T47D (cell line): ENCODE measurements around the gene RSPH1.

Experiments
- DNase-seq, 2 experiments: peaks; one replicate each; pipeline versions ENCODE4 v3.0.0 to v3.0.0-alpha.2; 2011 to 2012; ENCODE audit warnings: low read depth in 1 of 2, low spot score in 1 of 2
- JUND ChIP-seq: IDR thresholded peaks from 2 replicates; pipeline ENCODE4 v1.6.1; 2012; ENCODE audit warnings: low read depth
- in situ Hi-C: cut with HindIII; loops from 2 replicates; pipeline ENCODE4 v1.10.0; 2016; ENCODE audit warnings: low sequenced_read_pairs, low pct_unique_long_range_greater_than_20kb

The RSPH1 gene

DNA sequence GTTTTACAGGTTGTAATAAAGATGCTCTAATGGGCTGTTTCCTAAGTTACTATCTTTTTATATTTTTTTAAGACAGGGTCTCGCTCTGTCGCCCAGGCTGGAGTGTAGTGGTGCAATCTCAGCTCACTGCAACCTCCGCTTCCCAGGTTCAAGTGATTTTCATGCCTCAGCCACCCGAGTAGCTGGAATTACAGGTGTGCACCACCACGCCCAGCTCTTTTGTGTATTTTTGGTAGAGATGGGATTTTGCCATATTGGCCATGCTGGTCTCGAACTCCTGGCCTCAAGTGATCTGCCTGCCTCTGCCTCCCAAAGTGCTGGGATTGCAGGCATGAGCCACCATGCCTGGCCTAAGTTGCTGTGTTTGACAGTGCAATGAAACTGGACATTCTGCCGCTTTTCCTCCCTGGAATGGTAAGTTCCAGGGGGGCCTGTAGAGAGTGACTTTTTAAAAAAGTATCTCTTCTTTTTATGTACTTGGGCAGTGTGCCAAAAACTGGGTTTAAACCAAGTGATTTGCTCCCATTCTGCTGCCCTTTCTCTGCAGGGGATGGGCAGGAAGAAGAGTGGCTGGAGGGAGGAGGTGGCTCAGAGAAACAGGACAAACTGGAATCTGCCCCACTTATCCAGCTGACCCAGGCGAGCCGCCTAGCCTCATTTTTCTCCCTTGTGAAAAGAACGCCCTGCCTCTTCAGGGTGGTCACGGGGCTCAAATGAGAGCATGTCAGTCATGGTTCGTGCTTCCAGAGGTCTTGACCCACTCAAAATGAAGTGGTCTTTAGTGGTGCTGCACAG, 19.9 kb upstream of the RSPH1 start:
- peak; percentile 84 to 92 for DNase-seq
- no peak for TF ChIP-seq JUND
- in situ Hi-C loops = no loop called here

DNA sequence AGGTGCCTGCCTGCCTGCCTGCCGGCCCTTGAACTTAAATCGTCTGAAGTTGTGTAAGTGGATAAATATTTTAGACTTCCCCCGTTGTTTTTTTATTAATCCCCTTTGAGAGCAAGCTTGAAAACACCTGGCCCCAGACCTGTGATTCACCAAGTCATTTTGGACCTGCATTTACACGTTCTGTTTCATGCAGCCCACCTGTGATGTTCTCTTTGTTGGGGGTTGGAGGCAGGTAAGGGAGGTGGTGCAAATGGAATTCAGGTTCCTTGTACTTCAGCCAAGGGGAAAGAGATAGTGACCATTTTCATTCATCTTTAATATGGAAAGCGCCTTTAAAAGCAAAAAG, 18.8 kb upstream of the RSPH1 start:
- in situ Hi-C loops = no loop called here
- no peak for DNase-seq
- TF ChIP-seq JUND = no peak

- TF ChIP-seq JUND = no peak
- in situ Hi-C loops = no loop called here
- DNase-seq = peak in 1 of 2 experiments; percentile 64
Observed at GRCh38 chr21:42513985-42514882, 18.2 kb upstream of the RSPH1 start.

- TF ChIP-seq JUND = no peak
- DNase-seq = peak; percentile 40 to 58
Observed at GRCh38 chr21:42513151-42513984, 17.3 kb upstream of the RSPH1 start, which contains the start of gene SLC37A1. SLC37A1 (plus strand) TSS chr21:42513852; CDS start chr21:42518455, 4,603 bp downstream.

GRCh38 chr21:42512346-42513034, 16.5 kb upstream of the RSPH1 start:
- in situ Hi-C loops = no loop called here
- no peak for DNase-seq
- TF ChIP-seq JUND = no peak

More at GRCh38 chr21:42513151-42513984, 17.3 kb upstream of the RSPH1 start, which contains the start of gene SLC37A1:
- in situ Hi-C loops = no loop called here

DNA sequence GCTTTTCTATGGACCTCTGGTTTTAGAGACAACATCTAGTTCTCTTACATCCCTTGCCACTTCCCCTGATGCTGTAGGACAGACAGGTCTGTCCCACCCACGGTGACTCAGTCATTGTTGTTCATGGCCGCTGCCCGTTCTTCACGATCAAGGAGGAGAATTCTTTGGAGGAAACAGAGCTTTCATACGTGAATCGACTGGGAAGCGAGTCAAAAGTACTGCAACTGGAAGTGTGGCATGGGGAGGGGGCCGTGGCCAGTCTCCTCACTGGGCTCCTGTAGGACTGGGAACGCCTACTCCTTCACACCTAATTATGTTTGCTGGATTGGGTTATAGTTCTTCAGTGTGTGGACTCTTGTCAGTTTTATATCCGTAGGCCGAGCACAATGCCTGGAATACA, 13.2 kb upstream of the RSPH1 start:
- in situ Hi-C loops = no loop called here
- DNase-seq = no peak
- TF ChIP-seq JUND = no peak

- DNase-seq = no peak
- in situ Hi-C loops = no loop called here
- no peak for TF ChIP-seq JUND
Observed at GRCh38 chr21:42508371-42508770, 12.3 kb upstream of the RSPH1 start.

GRCh38 chr21:42507418-42507817, 11.4 kb upstream of the RSPH1 start:
- no peak for TF ChIP-seq JUND
- in situ Hi-C loops = no loop called here
- DNase-seq = no peak

- no peak for DNase-seq
- in situ Hi-C loops = no loop called here
- no peak for TF ChIP-seq JUND
Observed at GRCh38 chr21:42505090-42505726, 9.2 kb upstream of the RSPH1 start.

DNA sequence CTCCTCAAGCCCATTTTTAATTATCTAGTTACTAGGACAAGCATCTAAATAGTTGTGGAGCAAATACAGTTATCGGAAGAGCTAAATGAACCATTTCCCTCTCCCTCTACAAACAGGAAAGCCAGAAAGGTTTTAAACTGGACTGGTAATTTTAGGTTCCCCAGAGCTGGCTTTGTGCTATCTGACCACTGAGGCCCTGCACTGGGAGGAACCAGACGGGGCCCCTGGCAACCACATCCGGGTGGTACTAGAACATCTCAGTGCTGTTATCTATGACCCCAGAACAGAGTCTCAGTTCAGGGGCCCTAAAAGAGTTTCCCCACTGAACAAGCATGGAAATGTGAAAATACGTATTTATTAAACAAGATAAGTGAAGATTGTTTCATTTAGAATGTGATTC, 7.7 kb upstream of the RSPH1 start:
- in situ Hi-C loops = no loop called here
- DNase-seq = no peak
- no peak for TF ChIP-seq JUND

- in situ Hi-C loops = no loop called here
- DNase-seq = peak in 1 of 2 experiments; percentile 18
- no peak for TF ChIP-seq JUND
Observed at GRCh38 chr21:42500736-42501135, 4.7 kb upstream of the RSPH1 start.

- no peak for DNase-seq
- TF ChIP-seq JUND = no peak
- in situ Hi-C loops = no loop called here
Observed at GRCh38 chr21:42500225-42500624, 4.2 kb upstream of the RSPH1 start.
